Mesenchymal stem cell (in vitro differentiated cells and primary cell): Measurements from ENCODE around the gene ASAP2.

Source experiments
- DNase-seq: peaks from one replicate; pipeline ENCODE4 v3.0.0-alpha.2; 2013
- H2AFZ ChIP-seq: one replicate; pipeline ENCODE4 v1.6.1; 2013; ENCODE audit warnings: low read depth, mild to moderate bottlenecking, control low read depth, inconsistent platforms, low read length, moderate library complexity
- H2AK5ac ChIP-seq: 2 replicates; pipeline ENCODE4 v1.6.1; 2013; ENCODE audit warnings: low read length, moderate library complexity, mild to moderate bottlenecking, inconsistent platforms; ENCODE audit not compliant: severe bottlenecking
- H2BK120ac ChIP-seq: one replicate; pipeline ENCODE4 v1.6.1; 2013; ENCODE audit warnings: low read depth, mild to moderate bottlenecking, inconsistent platforms, low read length, moderate library complexity
- H2BK12ac ChIP-seq, 2 experiments: one replicate each; pipeline ENCODE4 v1.6.1; 2013; ENCODE audit warnings: inconsistent platforms in 2 of 2, low read length in 2 of 2, mild to moderate bottlenecking in 2 of 2, moderate library complexity in 2 of 2, control low read depth in 1 of 2
- H2BK15ac ChIP-seq: one replicate; pipeline ENCODE4 v1.6.1; 2013; ENCODE audit warnings: mild to moderate bottlenecking, low read depth, inconsistent platforms; ENCODE audit not compliant: poor library complexity, severe bottlenecking
- H2BK5ac ChIP-seq: 2 replicates; pipeline ENCODE4 v1.6.1; 2013; ENCODE audit warnings: low read depth, mild to moderate bottlenecking, low read length, control low read depth, inconsistent platforms; ENCODE audit not compliant: poor library complexity, severe bottlenecking
- H3K14ac ChIP-seq, 2 experiments: one replicate each; pipeline ENCODE4 v1.6.1; 2013; ENCODE audit warnings: inconsistent platforms in 2 of 2, low read length in 2 of 2, control low read depth in 1 of 2, mild to moderate bottlenecking in 1 of 2, moderate library complexity in 1 of 2
- H3K18ac ChIP-seq, 2 experiments: one replicate each; pipeline ENCODE4 v1.6.1; 2013; ENCODE audit warnings: inconsistent platforms in 2 of 2, low read length in 2 of 2, control low read depth in 1 of 2, low read depth in 1 of 2, mild to moderate bottlenecking in 1 of 2
- H3K23ac ChIP-seq, 2 experiments: one replicate each; pipeline ENCODE4 v1.6.1; 2013; ENCODE audit warnings: inconsistent platforms in 2 of 2, low read length in 2 of 2, mild to moderate bottlenecking in 2 of 2, moderate library complexity in 2 of 2, control low read depth in 1 of 2
- H3K27ac ChIP-seq: 2 replicates; pipeline ENCODE4 v1.5.1; 2013; ENCODE audit warnings: mild to moderate bottlenecking, moderate library complexity, low read length, control low read depth, inconsistent platforms; ENCODE audit not compliant: poor library complexity, severe bottlenecking
- H3K27me3 ChIP-seq, 2 experiments: 2 replicates each; pipeline versions ENCODE4 v1.6.1 to v1.7.0; 2013; ENCODE audit warnings: low read length in 2 of 2, mild to moderate bottlenecking in 2 of 2, moderate library complexity in 2 of 2, control low read depth in 1 of 2, inconsistent platforms in 1 of 2; ENCODE audit not compliant: control insufficient read depth in 1 of 2, insufficient read depth in 1 of 2
- H3K36me3 ChIP-seq, 2 experiments: 2 replicates each; pipeline versions ENCODE4 v1.6.1 to v1.7.0; 2013; ENCODE audit warnings: low read length in 2 of 2, control low read depth in 1 of 2, inconsistent platforms in 1 of 2, low read depth in 1 of 2, mild to moderate bottlenecking in 1 of 2; ENCODE audit not compliant: insufficient read depth in 2 of 2, control insufficient read depth in 1 of 2
- H3K4ac ChIP-seq, 2 experiments: one replicate each; pipeline ENCODE4 v1.6.1; 2013; ENCODE audit warnings: inconsistent platforms in 2 of 2, low read length in 2 of 2, mild to moderate bottlenecking in 2 of 2, moderate library complexity in 2 of 2, control low read depth in 1 of 2, low read depth in 1 of 2
- H3K4me1 ChIP-seq: 2 replicates; pipeline ENCODE4 v1.6.1; 2013; ENCODE audit warnings: low read depth, low read length, control low read depth; ENCODE audit not compliant: control insufficient read depth, insufficient read depth
- H3K4me2 ChIP-seq: 2 replicates; pipeline ENCODE4 v1.6.1; 2013; ENCODE audit warnings: low read length, mild to moderate bottlenecking, inconsistent platforms; ENCODE audit not compliant: poor library complexity, severe bottlenecking
- H3K4me3 ChIP-seq, 2 experiments: 2 replicates each; pipeline versions ENCODE4 v1.5.1 to v1.7.0; 2013; ENCODE audit warnings: low read length in 2 of 2, mild to moderate bottlenecking in 2 of 2, control low read depth in 1 of 2, low read depth in 1 of 2; ENCODE audit not compliant: insufficient read depth in 1 of 2
- H3K79me1 ChIP-seq: replicated peaks from 2 replicates; pipeline ENCODE4 v1.6.1; 2013; ENCODE audit warnings: mild to moderate bottlenecking, control low read depth, low read length, inconsistent platforms; ENCODE audit not compliant: poor library complexity, severe bottlenecking
- H3K9ac ChIP-seq: 2 replicates; pipeline ENCODE4 v1.7.0; 2013; ENCODE audit warnings: mild to moderate bottlenecking, low read length, moderate library complexity
- H3K9me3 ChIP-seq: 2 replicates; pipeline ENCODE4 v1.7.0; 2013; ENCODE audit warnings: mild to moderate bottlenecking, low read length; ENCODE audit not compliant: control insufficient read depth
- H4K8ac ChIP-seq: one replicate; pipeline ENCODE4 v1.6.1; 2013; ENCODE audit warnings: inconsistent platforms, mild to moderate bottlenecking, low read length, moderate library complexity
- H4K91ac ChIP-seq: one replicate; pipeline ENCODE4 v1.6.1; 2013; ENCODE audit warnings: mild to moderate bottlenecking, low read length, inconsistent platforms
- WGBS: methylation state at CpG from one replicate; pipeline ENCODE4 v1.1.7; 2013; ENCODE audit warnings: mixed read lengths; 5-methylcytosine and 5-hydroxymethylcytosine counted together

ASAP2 gene

GRCh38 chr2:9282128-9283112 is 75.8 kb downstream of the ASAP2 start:
- Histone ChIP-seq H3K23ac (no peak overlapping the region), H3K9me3 (no peaks in the 10 kb centered on the region), H3K36me3 (peaks cover 17 to 48% of the 10 kb centered on the region in 2 experiments), H4K8ac (no peak overlapping the region), H3K4me3 (no peak overlapping the region), H3K4me2 (no peak overlapping the region), H4K91ac (no peak overlapping the region), H2BK5ac (no peak overlapping the region), H2BK120ac (no peak overlapping the region), H3K18ac (peak overlapping the region in 1 of 2 experiments; percentile 76), H3K27me3 (no peaks in the 10 kb centered on the region), H3K27ac (no peak overlapping the region), H3K4ac (peak overlapping the region in 1 of 2 experiments; percentile 66), H3K4me1 (peaks cover 14% of the 10 kb centered on the region), H3K14ac (peak overlapping the region in 1 of 2 experiments; percentile 76), H2AK5ac (peak overlapping the region; percentile 19), H3K9ac (no peak overlapping the region), H2BK12ac (peak overlapping the region in 1 of 2 experiments; percentile 61), H3K79me1 (peaks cover 35% of the 10 kb centered on the region), H2AFZ (no peak overlapping the region), H2BK15ac (no peak overlapping the region)
- DNase-seq = no peak
- WGBS = 93% methylated on average over 12 of the region's 13 CpGs

GRCh38 chr2:9284521-9285297 is 78.1 kb downstream of the ASAP2 start:
- 92% methylated on average over 5 of the region's 6 CpGs for WGBS
- no peak overlapping the region for H2BK5ac ChIP-seq

DNA sequence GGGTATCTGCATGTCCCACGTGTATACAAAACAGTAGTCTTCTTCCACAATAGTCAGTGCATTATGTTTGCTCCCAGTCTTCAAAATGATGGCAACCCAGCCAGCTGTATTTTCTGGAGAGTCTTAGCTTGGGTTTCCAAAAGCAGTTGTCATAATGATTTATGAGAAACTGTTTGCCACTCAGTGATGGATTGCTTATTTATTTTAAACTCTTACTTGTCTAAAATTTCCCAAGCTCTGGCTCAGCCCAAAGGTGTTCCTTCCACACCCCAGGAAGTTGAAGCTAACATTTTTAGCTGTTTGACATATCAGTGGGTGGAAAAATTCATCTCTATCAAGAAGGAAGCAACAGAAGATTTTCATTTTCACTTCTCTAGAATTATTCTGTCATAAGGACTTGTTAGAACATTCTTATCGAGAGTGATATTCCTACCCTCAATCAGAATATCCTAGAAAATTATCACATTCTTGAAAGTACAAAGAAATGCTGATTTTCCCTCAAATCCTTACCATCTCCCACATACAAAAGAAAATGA is 78.8 kb downstream of the ASAP2 start:
- H3K4ac ChIP-seq = no peak overlapping the region
- H3K23ac ChIP-seq = no peak overlapping the region
- no peak overlapping the region for H3K18ac ChIP-seq
- H3K14ac ChIP-seq = no peak overlapping the region
- H2AK5ac ChIP-seq = no peak overlapping the region
- no peak overlapping the region for H3K4me2 ChIP-seq
- H3K79me1 ChIP-seq = peaks cover 26% of the 10 kb centered on the region
- no peak overlapping the region for H4K91ac ChIP-seq
- no peak overlapping the region for H3K27ac ChIP-seq
- peaks cover 19% of the 10 kb centered on the region for H3K4me1 ChIP-seq
- H3K9me3 ChIP-seq = no peaks in the 10 kb centered on the region
- peaks cover 14 to 44% of the 10 kb centered on the region in 2 experiments for H3K36me3 ChIP-seq
- no peak overlapping the region for H2AFZ ChIP-seq
- H4K8ac ChIP-seq = no peak overlapping the region
- 80% methylated on average over 2 of the region's 2 CpGs for WGBS
- no peak overlapping the region for H2BK15ac ChIP-seq
- H3K4me3 ChIP-seq = no peak overlapping the region
- no peak overlapping the region for H3K9ac ChIP-seq
- peak overlapping the region in 1 of 2 experiments; percentile 9 for H2BK12ac ChIP-seq
- H2BK120ac ChIP-seq = peak overlapping the region; percentile 42
- H2BK5ac ChIP-seq = no peak overlapping the region
- no peaks in the 10 kb centered on the region for H3K27me3 ChIP-seq
- no peak for DNase-seq

More at GRCh38 chr2:9284521-9285297, 78.1 kb downstream of the ASAP2 start:
- Histone ChIP-seq H3K23ac (no peak overlapping the region), H3K18ac (peak overlapping the region in 1 of 2 experiments; percentile 59), H4K8ac (peak overlapping the region; percentile 57), H3K4ac (no peak overlapping the region), H4K91ac (no peak overlapping the region), H2BK15ac (no peak overlapping the region), H3K27me3 (no peaks in the 10 kb centered on the region), H3K14ac (peak overlapping the region in 1 of 2 experiments; percentile 66), H3K4me1 (peaks cover 19% of the 10 kb centered on the region), H3K4me2 (no peak overlapping the region), H2AFZ (no peak overlapping the region), H2AK5ac (peak overlapping the region; percentile 62), H3K27ac (no peak overlapping the region), H2BK12ac (no peak overlapping the region), H3K9ac (no peak overlapping the region), H2BK120ac (peak overlapping the region; percentile 42), H3K79me1 (peaks cover 28% of the 10 kb centered on the region), H3K9me3 (no peaks in the 10 kb centered on the region), H3K4me3 (no peak overlapping the region), H3K36me3 (peaks cover 17 to 49% of the 10 kb centered on the region in 2 experiments)
- no peak for DNase-seq
